WI38 (cell line): ENCODE measurements around the gene TADA2B.
A peak's percentile ranks its signal among the peaks of the same experiment; 100 is the strongest.

ENCODE experiments used
- H3K4me3 ChIP-seq: 2 replicates; pipeline ENCODE4 v1.5.1; 2011; ENCODE audit warnings: low read depth, mild to moderate bottlenecking, control low read depth, low read length
- CTCF ChIP-seq: IDR thresholded peaks from 2 replicates; pipeline ENCODE4 v1.5.1; 2012; ENCODE audit warnings: low read depth, mild to moderate bottlenecking, control low read depth, low read length

The TADA2B gene

GRCh38 chr4:7101692-7102515, 58.7 kb downstream of the TADA2B start:
- peak; percentile 70 for TF ChIP-seq CTCF
- no peak overlapping the region for H3K4me3 ChIP-seq

GRCh38 chr4:7102516-7102909, 59.3 kb downstream of the TADA2B start:
- H3K4me3 ChIP-seq, result peak overlapping the region; percentile 64

- peak overlapping the region; percentile 64 for H3K4me3 ChIP-seq
These were observed 59.9 kb downstream of the TADA2B start for GRCh38 chr4:7103031-7103606.

GRCh38 chr4:7103607-7104365, 60.6 kb downstream of the TADA2B start:
- no peak for TF ChIP-seq CTCF
- peak overlapping the region; percentile 64 for H3K4me3 ChIP-seq

More at GRCh38 chr4:7103031-7103606, 59.9 kb downstream of the TADA2B start:
- TF ChIP-seq CTCF, result no peak

- H3K4me3 ChIP-seq, result no peak overlapping the region
These were observed 61.3 kb downstream of the TADA2B start for GRCh38 chr4:7104366-7105031.

GRCh38 chr4:7105276-7105675, 62.1 kb downstream of the TADA2B start:
- H3K4me3 ChIP-seq, result no peak overlapping the region
- TF ChIP-seq CTCF, result no peak

More at GRCh38 chr4:7104366-7105031, 61.3 kb downstream of the TADA2B start:
- no peak for TF ChIP-seq CTCF

- no peak for TF ChIP-seq CTCF
- H3K4me3 ChIP-seq, result no peak overlapping the region
These were observed 64.2 kb downstream of the TADA2B start for GRCh38 chr4:7107166-7107905.
